Measurements from ENCODE around the gene CTNNBL1. TPM values are rescaled to one million over a fixed set of nuclear protein-coding genes. Genes with fewer than 3 reads are reported as not detected.

CTNNBL1 gene
- total and polyA plus RNA-seq, 2 experiments from 2014 or later = 36.3 to 68.7 TPM

GRCh38 chr20:37888641-37889040, 194.8 kb downstream of the CTNNBL1 start (continued):
- no peak for TF ChIP-seq ZNF462 (CRISPR knock-in tag; IDR thresholded peaks at IDR 0.05)
- TF ChIP-seq CREB1 (CRISPR knock-in tag; IDR thresholded peaks at IDR 0.05; ENCODE audit: low read depth) = no peak
- TF ChIP-seq ZNF114 (CRISPR knock-in tag; IDR thresholded peaks at IDR 0.05) = no peak
- TF ChIP-seq STAT1 (IDR thresholded peaks at IDR 0.05; ENCODE audit: unreplicated experiment) = no peak
- no peak for TF ChIP-seq CTCF (conservative IDR thresholded peaks at IDR 0.05; ENCODE audit: low read depth in 2 of 2)
- TF ChIP-seq JUNB (IDR thresholded peaks at IDR 0.05; ENCODE audit: unreplicated experiment) = no peak
- no peak for TF ChIP-seq POLR2AphosphoS5 (IDR thresholded peaks at IDR 0.05; ENCODE audit: low read depth)
- no peak for TF ChIP-seq EZH2phosphoT487 (IDR thresholded peaks at IDR 0.05; ENCODE audit: unreplicated experiment)

GRCh38 chr20:37890108-37890507, 196.3 kb downstream of the CTNNBL1 start:
- H3K4me1 Mint-ChIP-seq = no peaks in the 10 kb centered on the region; the same call in 2 of the 3 replicates
- H4K20me1 ChIP-seq (replicated peaks; ENCODE audit: insufficient read depth) = no peaks in the 10 kb centered on the region
- H2AFZ ChIP-seq = no peak overlapping the region
- no peaks in the 10 kb centered on the region for H3F3A ChIP-seq (replicated peaks; ENCODE audit: low read depth)
- no peaks in the 10 kb centered on the region; the same call in 2 of the 3 replicates for H3K36me3 Mint-ChIP-seq (ENCODE audit: low read depth)
- H3K4me1 ChIP-seq (ENCODE audit: insufficient read depth) = no peaks in the 10 kb centered on the region
- H3K27me3 ChIP-seq (ENCODE audit: insufficient read depth) = no peaks in the 10 kb centered on the region
- DNase-seq (ENCODE audit: low spot score) (no peak), ATAC-seq (no peak)
- no peak overlapping the region for H3K4me3 Mint-ChIP-seq
- H3K27ac ChIP-seq (ENCODE audit: low read depth) = no peak overlapping the region
- peaks cover 6% of the 10 kb centered on the region for H3K27me3 Mint-ChIP-seq (ENCODE audit: insufficient read depth, low read depth, poor library complexity)
- no peak overlapping the region for H3K27ac Mint-ChIP-seq
- H3K79me2 ChIP-seq (replicated peaks; ENCODE audit: insufficient read depth) = no peaks in the 10 kb centered on the region
- H3K36me3 ChIP-seq (ENCODE audit: insufficient read depth) = no peaks in the 10 kb centered on the region
- H3K4me3 ChIP-seq = no peak overlapping the region
- no peaks in the 10 kb centered on the region for H3K9me3 Mint-ChIP-seq
- no peaks in the 10 kb centered on the region for H3K9me2 ChIP-seq (ENCODE audit: insufficient read depth)
- H3K4me2 ChIP-seq = no peak overlapping the region
- TF ChIP-seq REST (IDR thresholded peaks at IDR 0.05; ENCODE audit: unreplicated experiment) = no peak
- no peak for TF ChIP-seq CREB1 (CRISPR knock-in tag; IDR thresholded peaks at IDR 0.05; ENCODE audit: low read depth)
- TF ChIP-seq NANOG (IDR thresholded peaks at IDR 0.05; ENCODE audit: borderline replicate concordance) = no peak
- TF ChIP-seq JUNB (IDR thresholded peaks at IDR 0.05; ENCODE audit: unreplicated experiment) = no peak
- no peak for TF ChIP-seq ZNF331 (CRISPR knock-in tag; IDR thresholded peaks at IDR 0.05; ENCODE audit: low read depth)
- no peak for TF ChIP-seq EZH2 (IDR thresholded peaks at IDR 0.05; ENCODE audit: low read depth, unreplicated experiment)
- TF ChIP-seq EZH2phosphoT487 (IDR thresholded peaks at IDR 0.05; ENCODE audit: unreplicated experiment) = no peak

Data from GM23338 (cell line).